H1 (cell line): ENCODE measurements around the gene DTD1. TPM values are rescaled to one million over a fixed set of nuclear protein-coding genes. Genes with fewer than 3 reads are reported as not detected.

Source experiments
- ATF2 ChIP-seq: IDR thresholded peaks from 2 replicates; pipeline ENCODE4 v1.6.1; 2012; ENCODE audit warnings: low read length, inconsistent platforms
- CHD7 ChIP-seq: fragments of 300-600 bp; sonication (generic); IDR thresholded peaks from 2 replicates; pipeline ENCODE4 v1.7.1; 2012; ENCODE audit warnings: low read length, moderate library complexity, mild to moderate bottlenecking, inconsistent platforms; ENCODE audit not compliant: insufficient replicate concordance
- CTBP2 ChIP-seq: IDR thresholded peaks from 2 replicates; pipeline ENCODE4 v1.7.0; 2011; ENCODE audit warnings: borderline replicate concordance, mild to moderate bottlenecking, moderate library complexity, mixed read lengths, low read length; ENCODE audit not compliant: insufficient read depth, insufficient read length
- EGR1 ChIP-seq: IDR thresholded peaks from 2 replicates; pipeline ENCODE4 v1.6.1; 2011; ENCODE audit warnings: low read depth, low read length, borderline replicate concordance
- RBBP5 ChIP-seq: IDR thresholded peaks from 2 replicates; pipeline ENCODE4 v1.7.1; 2012; ENCODE audit warnings: low read depth, mild to moderate bottlenecking, inconsistent platforms, low read length, moderate library complexity, borderline replicate concordance
- RNF2 ChIP-seq: fragments of 200-900, 300-1000 bp; sonication (generic); IDR thresholded peaks from 2 replicates; pipeline ENCODE4 v1.7.1; 2016; ENCODE audit warnings: borderline replicate concordance, low read depth, mild to moderate bottlenecking, antibody characterized with exemption, low read length; ENCODE audit not compliant: poor library complexity, severe bottlenecking; ENCODE audit errors: missing control alignments
- polyA plus RNA-seq, 7 experiments: library from polyadenylated mRNA; depleted of rRNA in 3 of 7; stranded (reverse) in 5 of 7; unstranded in 2 of 7; fragments of >200 nt in 5 of 7; fragments of 200-250 nt in 2 of 7; gene quantifications; 1 replicate in 5 of 7; 2 replicates in 1 of 7; 4 replicates in 1 of 7; pipeline versions ENCODE4 v1.2.1 to v1.2.3, GENCODE V29; 2011 to 2013; ENCODE audit warnings: missing spikeins in 2 of 7, mixed read lengths in 2 of 7
- total RNA-seq: library from RNA; stranded (reverse); fragmentation: NEBNext Ultra II Directional; extraction: Animal tissue kit (Norgen Biotek cat#: 25700); gene quantifications from 2 replicates; pipeline ENCODE4 v1.2.1, GENCODE V29; 2021

DTD1 gene
- total and polyA plus RNA-seq, 2 of the 8 experiments (the other 6 are each of a cell fraction or from before 2014, with no cell fraction given): 49.7 to 66.6 TPM

GRCh38 chr20:18587665-18588573 lies at the start of gene DTD1 (continued):
- TF ChIP-seq RBBP5: peak; percentile 82; the same call in 1 of the 2 replicates
- TF ChIP-seq EGR1: no peak
- TF ChIP-seq CHD7: no peak
- TF ChIP-seq CTBP2: no peak
- no peak for TF ChIP-seq ATF2
- no peak for TF ChIP-seq RNF2
